ENCODE measurements around the gene ZHX3. TPM values are rescaled to one million over a fixed set of nuclear protein-coding genes. Genes with fewer than 3 reads are reported as not detected.

ZHX3 gene, protein sequence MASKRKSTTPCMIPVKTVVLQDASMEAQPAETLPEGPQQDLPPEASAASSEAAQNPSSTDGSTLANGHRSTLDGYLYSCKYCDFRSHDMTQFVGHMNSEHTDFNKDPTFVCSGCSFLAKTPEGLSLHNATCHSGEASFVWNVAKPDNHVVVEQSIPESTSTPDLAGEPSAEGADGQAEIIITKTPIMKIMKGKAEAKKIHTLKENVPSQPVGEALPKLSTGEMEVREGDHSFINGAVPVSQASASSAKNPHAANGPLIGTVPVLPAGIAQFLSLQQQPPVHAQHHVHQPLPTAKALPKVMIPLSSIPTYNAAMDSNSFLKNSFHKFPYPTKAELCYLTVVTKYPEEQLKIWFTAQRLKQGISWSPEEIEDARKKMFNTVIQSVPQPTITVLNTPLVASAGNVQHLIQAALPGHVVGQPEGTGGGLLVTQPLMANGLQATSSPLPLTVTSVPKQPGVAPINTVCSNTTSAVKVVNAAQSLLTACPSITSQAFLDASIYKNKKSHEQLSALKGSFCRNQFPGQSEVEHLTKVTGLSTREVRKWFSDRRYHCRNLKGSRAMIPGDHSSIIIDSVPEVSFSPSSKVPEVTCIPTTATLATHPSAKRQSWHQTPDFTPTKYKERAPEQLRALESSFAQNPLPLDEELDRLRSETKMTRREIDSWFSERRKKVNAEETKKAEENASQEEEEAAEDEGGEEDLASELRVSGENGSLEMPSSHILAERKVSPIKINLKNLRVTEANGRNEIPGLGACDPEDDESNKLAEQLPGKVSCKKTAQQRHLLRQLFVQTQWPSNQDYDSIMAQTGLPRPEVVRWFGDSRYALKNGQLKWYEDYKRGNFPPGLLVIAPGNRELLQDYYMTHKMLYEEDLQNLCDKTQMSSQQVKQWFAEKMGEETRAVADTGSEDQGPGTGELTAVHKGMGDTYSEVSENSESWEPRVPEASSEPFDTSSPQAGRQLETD
- total RNA-seq, result 5.7 and 10.8 TPM in 2 replicates

DNA sequence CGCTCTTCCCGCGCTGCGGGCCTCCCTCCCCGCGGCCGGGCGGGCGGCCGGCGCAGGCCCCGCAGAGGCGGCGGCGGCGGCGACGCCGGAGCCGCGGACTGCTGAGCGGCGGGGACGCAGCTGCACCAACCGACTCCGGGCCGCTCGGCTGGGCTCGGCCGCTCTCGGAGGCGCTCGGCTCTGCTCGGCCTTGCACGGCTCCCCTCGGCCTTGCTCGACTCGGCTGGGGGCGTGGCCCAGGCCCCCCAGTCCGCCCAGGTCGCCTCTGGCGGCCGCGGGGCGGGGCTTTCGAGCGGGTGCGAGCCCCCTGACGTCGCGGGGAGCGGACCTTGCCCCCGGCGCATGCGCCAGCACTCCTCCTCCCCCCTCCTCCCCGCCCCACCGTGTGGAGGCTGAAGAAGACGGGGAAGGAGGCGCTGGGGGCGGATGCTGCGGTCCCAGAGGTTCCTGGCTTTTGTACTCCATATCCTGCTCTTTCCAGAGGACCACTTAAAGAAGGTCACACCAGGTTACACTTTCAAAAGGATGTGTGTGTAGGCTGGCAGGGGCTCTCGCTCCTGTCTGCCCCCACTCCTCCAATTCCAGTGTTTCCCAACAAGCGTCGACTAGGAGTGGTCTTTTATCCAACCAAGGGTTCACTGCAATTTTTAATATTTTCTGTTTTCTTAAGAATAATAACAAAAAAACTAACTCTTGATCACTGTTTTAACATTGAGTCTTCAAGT lies at the start of gene ZHX3:
Gene ZHX3, minus strand, starts transcription at position 186 of the 725 bp plus-strand sequence. CDS start 112,815 bp downstream, outside the sequence.

DNA sequence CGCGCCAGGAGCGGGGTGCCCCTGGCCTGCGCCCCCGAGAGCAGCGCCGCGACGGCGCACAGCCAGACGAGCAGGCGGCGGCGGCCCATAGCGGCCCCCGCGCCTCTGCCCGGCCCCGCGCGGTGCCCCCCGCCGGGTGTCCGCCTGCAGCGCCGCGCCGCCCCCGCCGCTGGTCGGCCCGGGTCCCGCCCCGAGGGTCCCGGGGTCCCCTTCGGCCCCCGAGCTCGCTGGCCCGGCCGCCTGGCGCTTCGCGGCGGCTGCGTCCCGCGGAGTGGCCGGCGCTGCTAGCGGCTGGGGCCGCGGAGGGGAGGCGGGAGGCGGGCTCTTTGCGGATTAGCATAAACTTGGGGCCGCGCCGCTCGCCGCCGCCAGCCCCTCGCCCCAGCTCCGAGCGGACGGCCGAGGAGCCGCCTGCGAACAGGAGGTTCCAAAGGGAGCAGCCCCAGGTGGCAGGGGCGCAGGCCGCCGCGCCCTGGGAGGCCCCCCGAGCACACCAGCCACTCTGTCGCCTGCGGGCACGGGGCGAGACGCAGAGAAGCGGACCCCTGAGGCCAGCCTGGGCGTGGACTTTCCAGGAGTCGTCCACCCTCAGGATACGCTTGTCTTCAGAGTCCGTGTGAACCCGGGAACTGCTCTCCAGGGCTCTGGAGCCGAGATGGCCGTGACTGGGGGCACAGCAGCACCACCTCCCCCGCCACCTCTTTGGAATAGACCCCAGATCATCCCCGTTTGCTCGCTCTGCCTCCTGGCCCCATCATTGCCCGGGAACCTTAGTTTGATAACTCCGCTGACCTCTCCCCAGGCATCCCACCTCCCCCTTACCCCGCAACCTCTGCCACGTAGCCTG lies 49.2 kb upstream of the ZHX3 start, which contains the start of gene EMILIN3:
Gene EMILIN3, minus strand, starts transcription at position 273 of the 847 bp plus-strand sequence. Its CDS starts 184 bp downstream, at position 89.

DNA sequence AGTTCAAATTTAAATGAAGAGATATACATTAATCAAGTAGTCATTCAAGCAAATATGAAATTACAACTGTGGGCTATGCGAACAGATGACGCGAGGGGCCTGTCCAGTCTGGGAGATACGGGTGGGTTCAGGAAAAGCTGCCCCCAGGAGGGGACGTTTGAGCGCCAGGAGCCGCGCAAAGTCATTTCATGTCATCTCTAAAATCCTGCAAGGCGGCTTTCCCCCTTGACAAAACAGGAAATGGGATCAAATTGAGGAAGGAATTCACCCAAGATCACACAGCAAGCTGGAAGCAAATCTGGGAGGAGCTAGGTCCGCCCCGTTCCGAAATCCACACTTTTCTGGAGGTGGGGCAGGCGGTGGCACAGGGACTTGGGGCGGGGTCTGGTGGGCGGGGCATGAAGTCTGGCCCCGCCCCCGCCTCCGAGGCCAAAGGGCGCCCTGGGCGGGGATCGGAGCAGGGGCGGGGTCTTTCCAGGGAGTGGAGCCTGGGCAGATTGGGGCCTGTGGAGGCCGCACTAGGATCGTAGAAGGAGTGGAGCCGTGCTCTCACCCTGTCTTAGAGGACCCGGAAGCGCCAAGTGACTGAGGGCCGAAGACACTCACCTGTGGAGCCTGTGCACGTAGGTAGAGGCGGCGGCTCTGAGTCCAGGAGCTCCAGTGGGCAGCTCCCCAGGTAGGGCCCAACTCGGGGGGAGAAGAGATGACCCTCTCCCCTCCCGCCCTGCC lies 23.0 kb upstream of the ZHX3 start, which contains the start of gene LPIN3:
Gene LPIN3, plus strand, starts transcription at position 495 of the 729 bp plus-strand sequence. CDS start 4,983 bp downstream, outside the sequence.

DNA sequence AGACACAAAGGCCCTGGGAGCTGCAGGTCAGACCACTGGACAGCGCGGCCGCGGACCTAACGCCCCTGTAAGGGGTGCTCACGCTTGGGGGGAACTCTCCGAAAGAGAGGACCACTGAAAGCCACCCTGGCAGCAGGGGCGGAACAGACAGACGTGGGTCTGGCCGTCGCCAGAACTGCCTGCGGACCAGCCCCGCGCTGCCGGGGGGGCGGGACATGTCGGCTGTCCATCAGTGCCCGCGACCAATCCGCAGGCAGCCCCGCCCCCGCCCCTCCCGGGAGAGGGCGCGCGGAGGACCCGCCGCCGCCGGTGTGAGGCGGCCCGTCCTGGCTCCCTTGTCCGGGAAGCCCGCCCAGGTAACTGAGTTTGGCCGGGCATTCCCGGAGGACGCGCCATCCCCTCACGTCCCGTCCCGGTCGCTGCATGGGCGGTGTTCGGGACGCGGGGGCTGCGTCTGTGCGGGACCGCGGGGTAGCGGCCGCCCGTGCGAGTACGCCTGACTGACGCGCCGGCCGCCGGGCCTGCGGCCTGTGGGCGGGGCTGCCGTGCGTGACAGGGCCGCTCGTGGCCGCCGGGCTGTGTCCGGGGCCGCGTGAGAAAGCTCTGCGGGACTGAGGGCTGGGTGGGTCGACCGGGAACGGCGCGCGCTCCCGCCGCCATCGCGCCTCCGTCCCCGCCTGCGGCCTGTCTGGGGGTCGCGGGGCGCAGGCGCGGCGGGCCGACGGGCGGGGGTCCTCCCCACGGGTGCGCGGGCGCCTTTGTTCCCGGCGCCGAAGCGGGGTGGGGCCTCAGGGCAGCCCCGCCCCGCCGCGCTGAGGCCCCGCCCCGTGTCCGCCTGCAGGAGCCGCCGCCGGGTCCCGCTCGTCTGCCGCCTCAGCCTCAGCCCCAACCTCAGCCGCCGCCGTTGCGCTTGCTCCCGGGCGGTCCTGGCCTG lies 180.6 kb downstream of the ZHX3 start, which contains the start of gene PLCG1:
Gene PLCG1, plus strand, starts transcription at position 864 of the 934 bp plus-strand sequence. CDS start 99 bp downstream, outside the sequence.

Other genes with a start within 250 kb of the ZHX3 start
- 155 and 203 TPM in 2 replicates for gene PLCG1, start 180.2 kb downstream of the ZHX3 start, total RNA-seq
- gene LPIN3, start 23.1 kb upstream of the ZHX3 start, total RNA-seq, result 0.90 and 2.4 TPM in 2 replicates
- under 0.01 TPM in 1 of 2 replicates, not detected in the other for gene EMILIN3, start 49.1 kb upstream of the ZHX3 start, total RNA-seq